Measurements from ENCODE around the gene CCT2.
"Not testable (repeated sequence)": the region's sequence is repeated elsewhere in the genome, so short reads cannot be mapped to it uniquely, and the experiment has no call there.

CCT2 gene

DNA sequence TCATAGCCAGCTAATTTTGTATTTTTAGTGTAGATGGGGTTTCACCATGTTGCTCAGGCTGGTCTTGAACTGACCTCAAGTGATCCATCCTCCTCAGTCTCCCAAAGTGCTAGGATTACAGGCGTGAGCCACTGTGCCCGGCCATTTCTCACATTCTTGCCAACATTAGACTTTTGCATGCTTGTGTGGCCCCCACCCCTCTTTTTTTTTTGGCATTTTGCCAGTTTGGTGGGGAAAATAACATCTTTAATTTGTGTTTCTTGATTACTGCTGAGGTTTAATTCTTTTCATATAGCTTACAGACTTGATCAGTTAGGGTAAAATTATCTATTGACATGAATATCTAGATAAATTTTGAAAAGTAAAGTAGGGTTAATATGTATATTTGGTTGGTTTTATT lies 3.8 kb downstream of the CCT2 start:
- no peak for DNase-seq

- no peak for DNase-seq
These were observed 10.4 kb downstream of the CCT2 start for GRCh38 chr12:69595689-69596088.

GRCh38 chr12:69598174-69598753 lies 13.0 kb downstream of the CCT2 start:
- no peak for DNase-seq

- DNase-seq, result no peak
These were observed 15.5 kb downstream of the CCT2 start for GRCh38 chr12:69600804-69601203.

GRCh38 chr12:69601962-69602685 lies 16.9 kb downstream of the CCT2 start:
- no peak for DNase-seq

DNA sequence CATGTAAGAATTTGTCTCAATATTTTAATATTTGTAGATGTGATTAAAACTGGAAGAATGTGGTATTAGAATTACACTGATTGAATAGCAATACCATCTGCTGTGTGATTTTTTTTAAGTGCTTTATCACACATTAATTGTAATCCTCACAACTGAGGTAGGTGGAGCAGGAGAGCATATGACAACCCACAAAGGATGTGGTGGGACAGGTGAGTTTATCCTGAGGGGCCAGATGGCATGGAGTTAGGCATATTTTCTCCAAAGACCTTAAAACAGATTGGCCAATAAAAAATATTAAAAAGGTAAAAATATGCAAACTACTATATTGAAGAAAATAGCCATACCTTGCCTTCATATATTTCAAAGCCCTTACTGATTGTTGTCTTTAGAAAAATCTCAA lies 17.7 kb downstream of the CCT2 start:
- no peak for DNase-seq

GRCh38 chr12:69603556-69603955 lies 18.3 kb downstream of the CCT2 start:
- DNase-seq, result not testable (repeated sequence)

DNA sequence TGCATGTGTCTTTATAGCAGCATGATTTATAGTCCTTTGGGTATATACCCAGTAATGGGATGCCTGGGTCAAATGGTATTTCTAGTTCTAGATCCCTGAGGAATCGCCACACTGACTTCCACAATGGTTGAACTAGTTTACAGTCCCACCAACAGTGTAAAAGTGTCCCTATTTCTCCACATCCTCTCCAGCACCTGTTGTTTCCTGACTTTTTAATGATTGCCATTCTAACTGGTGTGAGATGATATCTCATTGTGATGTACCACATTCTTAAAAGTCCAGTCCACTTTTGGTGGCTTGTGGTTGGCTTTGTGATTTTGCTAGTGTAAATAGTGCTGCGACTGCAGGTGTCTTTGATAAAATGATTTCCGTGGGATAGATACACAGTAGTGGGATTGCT lies 19.0 kb downstream of the CCT2 start:
- DNase-seq, result not testable (repeated sequence)

DNA sequence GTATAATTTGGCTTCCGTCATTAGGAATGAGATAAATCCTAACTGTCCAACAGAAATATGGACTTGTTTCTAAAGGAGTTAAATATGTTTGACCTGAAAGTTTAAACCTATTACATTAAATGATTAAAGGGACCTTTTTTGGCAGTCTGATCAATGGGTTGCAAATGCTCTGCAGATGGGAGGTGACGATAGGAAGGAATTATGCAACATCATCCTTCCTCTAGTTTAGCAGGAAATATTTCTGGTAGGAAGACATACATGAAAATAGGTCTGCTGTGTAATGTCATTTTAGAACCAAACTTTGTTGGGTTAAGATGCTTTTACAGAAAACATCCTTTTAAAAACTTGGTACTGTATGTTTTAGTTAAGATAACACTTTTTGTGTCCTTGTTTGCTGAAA lies 22.9 kb downstream of the CCT2 start:
- no peak for DNase-seq

DNA sequence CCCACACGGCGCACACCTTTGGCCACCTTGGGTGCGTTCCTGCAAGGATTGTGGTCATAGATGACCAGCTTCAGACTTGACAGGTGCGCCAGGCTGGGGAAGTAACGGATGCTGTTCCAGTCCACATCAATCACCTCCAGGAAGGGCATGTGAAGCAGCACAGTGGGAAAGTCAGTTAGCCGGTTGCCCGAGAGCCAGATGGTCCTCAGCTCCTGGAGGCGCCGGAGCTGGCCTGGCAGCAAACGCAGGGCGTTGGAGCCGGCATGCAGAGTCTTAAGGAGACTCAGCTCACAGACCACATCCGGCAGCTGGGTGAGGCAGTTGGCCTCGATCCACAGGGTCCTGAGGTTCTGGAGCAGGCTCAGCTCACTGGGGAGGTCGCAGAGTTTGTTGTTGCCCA lies 24.9 kb downstream of the CCT2 start:
- no peak for DNase-seq

DNA sequence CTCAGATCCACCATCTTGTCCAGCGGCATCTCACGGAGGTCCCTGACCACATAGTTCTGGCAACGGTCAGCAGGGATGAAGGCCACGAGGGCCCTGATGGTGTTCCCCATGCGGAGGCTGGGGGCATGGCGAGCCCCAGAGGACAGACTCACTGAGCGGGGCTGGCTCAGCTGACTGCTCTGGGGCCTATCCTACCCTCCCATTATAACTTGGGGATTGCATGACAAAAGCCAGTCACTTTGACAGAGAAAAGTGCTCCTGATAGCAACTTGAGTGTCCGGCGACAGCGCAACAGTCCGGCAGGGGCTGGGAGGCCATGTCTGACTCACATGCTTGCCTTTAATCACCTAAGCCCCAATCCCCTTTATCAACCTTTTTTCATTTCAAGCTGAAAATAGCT lies 25.5 kb downstream of the CCT2 start, which contains the start of gene LRRC10:
TSS of gene LRRC10 (minus strand) at position 179 of the 400 bp plus-strand sequence. CDS start at position 110, 69 bp downstream.
- DNase-seq, result no peak

DNA sequence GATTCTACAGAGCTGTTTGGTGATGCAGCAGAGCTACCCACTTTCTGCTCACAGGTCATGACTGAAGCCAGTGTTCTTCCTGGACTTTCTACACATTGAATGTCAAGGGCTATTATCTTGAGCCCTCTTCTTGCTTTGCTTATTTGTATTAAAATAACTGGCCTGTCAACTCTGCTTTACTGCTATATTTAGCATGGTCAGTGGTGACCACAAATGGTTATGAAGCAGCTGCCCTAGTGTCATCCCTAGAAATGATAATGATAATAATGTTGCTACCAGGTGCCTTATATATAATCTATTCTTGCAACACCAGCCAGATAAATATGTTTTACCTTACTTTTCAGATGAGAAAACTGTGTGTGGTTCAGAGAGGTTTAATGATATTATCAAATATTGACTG lies 28.1 kb downstream of the CCT2 start:
- no peak for DNase-seq

GRCh38 chr12:69616025-69616424 lies 30.8 kb downstream of the CCT2 start:
- DNase-seq, result no peak

GRCh38 chr12:69619050-69619449 lies 33.8 kb downstream of the CCT2 start:
- no peak for DNase-seq

DNA sequence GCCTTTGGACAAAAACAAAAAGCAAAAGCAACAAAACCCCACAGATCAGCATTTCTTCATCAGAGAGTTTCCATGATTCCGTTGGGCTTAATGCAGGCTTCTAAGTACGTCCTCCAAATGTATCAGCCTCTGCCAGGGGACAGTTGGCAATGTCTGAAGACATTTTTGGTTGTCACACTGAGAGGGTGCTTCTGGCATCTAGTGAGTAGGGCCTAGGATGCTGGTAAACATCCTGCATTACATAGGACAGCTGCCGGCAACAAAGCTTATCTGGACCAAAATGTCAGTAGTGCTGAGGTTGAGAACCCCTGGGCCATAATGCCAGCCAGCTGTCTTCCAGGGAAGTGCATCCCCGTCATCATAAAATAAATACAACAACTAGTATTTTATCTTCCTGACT lies 34.8 kb downstream of the CCT2 start:
- DNase-seq, result no peak

DNA sequence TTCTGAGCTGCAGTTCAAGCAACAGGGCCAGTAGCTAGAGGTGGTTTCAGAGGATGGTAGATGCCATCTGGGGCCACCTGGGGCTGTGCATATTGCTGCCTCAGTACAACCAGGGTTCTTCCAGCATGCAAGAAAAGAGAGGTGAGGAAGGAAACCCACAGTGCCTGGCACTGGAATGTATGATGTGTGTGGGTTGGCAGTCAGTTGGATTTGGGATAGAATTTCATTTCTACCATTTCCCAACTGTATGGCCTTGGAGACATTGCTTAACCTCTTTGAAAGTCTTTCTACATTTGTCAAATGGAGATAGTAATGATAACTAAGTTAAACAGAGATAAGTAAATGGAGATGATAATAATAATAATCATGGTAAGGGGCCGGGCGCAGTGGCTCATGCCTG lies 35.7 kb downstream of the CCT2 start:
- DNase-seq, result no peak

DNA sequence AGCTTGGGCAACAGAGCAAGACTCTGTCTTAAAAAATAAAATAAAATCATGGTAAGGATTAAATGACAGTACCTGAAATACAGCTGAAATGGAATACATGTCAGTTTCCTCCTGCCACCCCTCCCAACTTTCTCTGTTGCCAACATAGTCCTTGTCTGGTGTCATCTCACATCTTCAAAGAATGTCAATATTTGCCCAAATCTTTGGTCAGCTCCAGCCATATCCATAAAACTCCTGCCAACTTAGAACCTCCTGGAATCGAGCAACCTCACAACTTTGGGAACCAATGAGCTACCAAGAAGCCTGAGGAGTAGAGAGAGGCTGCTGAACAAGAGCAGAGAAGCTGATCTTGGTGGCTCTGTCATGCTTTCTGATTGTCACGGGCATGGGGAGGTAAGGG lies 36.3 kb downstream of the CCT2 start:
- no peak for DNase-seq

- no peak for DNase-seq
These were observed 38.7 kb downstream of the CCT2 start for GRCh38 chr12:69623970-69624369.

- DNase-seq, result no peak
These were observed 42.2 kb downstream of the CCT2 start for GRCh38 chr12:69627501-69627900.

DNA sequence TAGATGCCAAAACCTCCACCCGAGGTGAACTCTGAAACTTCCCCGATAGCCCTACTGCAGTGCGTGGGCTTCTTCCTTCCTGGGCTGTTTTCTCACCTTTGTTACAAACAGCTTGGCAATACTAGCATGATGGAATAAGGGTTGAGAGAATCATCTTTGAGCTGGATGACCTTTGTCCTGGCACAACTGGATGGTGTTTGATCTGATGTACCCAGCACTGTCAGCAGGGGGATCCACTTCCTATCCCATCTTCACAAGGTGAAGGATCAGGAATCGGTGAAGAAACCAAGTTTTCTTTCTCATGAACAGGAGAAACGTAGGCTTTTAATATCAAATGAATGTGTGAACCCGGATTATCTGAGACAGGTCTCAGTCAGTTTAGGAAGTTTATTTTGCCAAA lies 44.9 kb downstream of the CCT2 start:
- DNase-seq, result no peak

DNA sequence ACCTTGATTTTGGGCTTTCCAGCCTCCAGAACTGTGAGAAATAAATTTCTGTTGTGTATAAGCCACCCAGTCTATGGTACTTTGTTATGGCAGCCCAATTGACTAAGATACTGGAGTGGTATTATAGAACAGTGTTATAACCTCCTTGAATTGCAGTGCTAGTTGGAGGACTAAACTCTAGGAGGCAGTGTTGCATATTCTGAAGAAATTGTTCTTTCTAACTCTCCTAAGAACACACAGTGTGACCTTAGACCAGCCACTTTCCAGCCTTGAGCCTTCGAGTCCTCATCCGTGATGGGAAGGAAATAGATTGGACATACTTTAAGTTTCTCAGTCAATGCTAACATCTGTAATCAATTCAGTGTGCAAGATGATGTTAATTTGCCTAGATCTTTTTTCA lies 47.8 kb downstream of the CCT2 start:
- DNase-seq, result no peak

DNA sequence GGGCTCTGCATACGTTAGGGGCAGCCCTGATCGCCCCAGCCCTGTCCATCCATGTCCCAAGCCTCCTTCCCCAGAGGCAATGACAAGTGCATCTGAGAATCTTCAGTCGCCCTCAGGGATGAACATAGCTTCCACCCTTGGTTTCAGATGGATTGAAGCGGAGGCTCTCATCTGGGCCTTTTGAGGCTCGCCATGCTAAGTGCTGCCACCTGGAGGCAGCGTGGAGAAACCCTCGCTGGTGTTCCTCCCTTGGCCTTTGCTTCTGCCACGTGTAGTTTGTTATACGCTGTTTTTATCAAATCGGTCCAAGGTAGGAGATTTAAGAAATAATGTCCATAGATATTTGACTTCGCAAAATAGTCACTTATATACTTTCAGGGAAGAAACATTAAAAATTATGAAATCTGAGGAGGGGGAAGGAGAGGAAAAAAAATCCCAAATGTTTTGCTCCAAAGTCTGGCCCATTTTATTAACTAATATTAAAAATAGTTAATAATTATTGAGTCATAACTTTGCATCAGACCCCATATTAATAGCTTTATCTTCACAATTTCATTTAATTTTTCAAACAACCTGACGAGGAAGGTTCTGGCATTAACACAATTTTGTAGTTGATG lies 54.2 kb downstream of the CCT2 start:
- DNase-seq, result no peak

- DNase-seq, result no peak
These were observed 56.3 kb downstream of the CCT2 start for GRCh38 chr12:69641546-69641945.

- no peak for DNase-seq
These were observed 57.3 kb downstream of the CCT2 start for GRCh38 chr12:69642531-69642930.

GRCh38 chr12:69644511-69644910 lies 59.3 kb downstream of the CCT2 start:
- DNase-seq, result no peak
